ENCODE data around the gene FLOT1.

- TF ChIP-seq TAF1 (IDR thresholded peaks at IDR 0.05; ENCODE audit: borderline replicate concordance, low read depth, low read length), result no peak
- TF ChIP-seq POLR2A (IDR thresholded peaks at IDR 0.05; ENCODE audit: low read depth, low read length), result no peak
- no peak for TF ChIP-seq POLR2AphosphoS5 (IDR thresholded peaks at IDR 0.05; ENCODE audit: low read depth, low read length)
These were observed 48.4 kb upstream of the FLOT1 start for GRCh38 chr6:30790724-30791383.
